Activated B cell treated with CpG ODN at 0.5 μM for 24 hours (primary cell): ENCODE data around the gene VCAM1. TPM values are rescaled to one million over a fixed set of nuclear protein-coding genes. Genes with fewer than 3 reads are reported as not detected.

Source experiments
- ATAC-seq: fragments of 200-7000 bp; cut with Tn5 transposase; one replicate; pipeline ENCODE4 v1.10.0; 2021; ENCODE audit warnings: low read depth, mild to moderate bottlenecking, moderate library complexity
- CTCF ChIA-PET: fragments of 350-600 bp; sonication (Branson Sonifier 250); formaldehyde crosslinking; loops from one replicate; lab custom pipeline; 2021; ENCODE audit warnings: antibody characterized with exemption; lab: Charles Lee
- POLR2A ChIA-PET: fragments of 350-600 bp; sonication (Branson Sonifier 250); formaldehyde crosslinking; loops from one replicate; lab custom pipeline; 2021; ENCODE audit warnings: antibody characterized with exemption; lab: Charles Lee
- DNase-seq: peaks from one replicate; pipeline ENCODE4 v3.0.0; 2022
- H3K27ac Mint-ChIP-seq: one replicate; pipeline ENCODE4 v1.8.0; 2020; ENCODE audit warnings: mixed read lengths
- H3K27me3 Mint-ChIP-seq: one replicate; pipeline ENCODE4 v1.8.0; 2021; ENCODE audit warnings: mixed read lengths
- H3K36me3 Mint-ChIP-seq: one replicate; pipeline ENCODE4 v1.8.0; 2021; ENCODE audit warnings: low read depth, mixed read lengths
- H3K4me1 Mint-ChIP-seq: one replicate; pipeline ENCODE4 v1.8.0; 2021; ENCODE audit warnings: mixed read lengths
- H3K4me3 Mint-ChIP-seq: one replicate; pipeline ENCODE4 v1.8.0; 2020; ENCODE audit warnings: mild to moderate bottlenecking, mixed read lengths
- H3K9me3 Mint-ChIP-seq: one replicate; pipeline ENCODE4 v1.8.0; 2020; ENCODE audit warnings: mixed read lengths
- CTCF ChIP-seq: fragments of 200-600 bp; IDR thresholded peaks from one replicate; pipeline ENCODE4 v1.8.0; 2022; ENCODE audit warnings: antibody characterized with exemption, mild to moderate bottlenecking
- intact Hi-C: fragments of 100-400 bp; cut with micrococcal nuclease; formaldehyde crosslinking; loops from one replicate; pipeline ENCODE4 v1.15.1; 2024
- total RNA-seq: library from RNA; stranded (reverse); gene quantifications from 2 replicates; pipeline ENCODE4 v1.2.3, GENCODE V29; 2022

Gene VCAM1
- total RNA-seq, 1 donor from 2014 or later, result not detected

GRCh38 chr1:100769323-100769722 is 49.8 kb downstream of the VCAM1 start:
- no peaks in the 10 kb centered on the region for H3K36me3 Mint-ChIP-seq
- no peak overlapping the region for H3K27ac Mint-ChIP-seq
- H3K27me3 Mint-ChIP-seq, result no peaks in the 10 kb centered on the region
- ChIA-PET POLR2A (no interaction called here), CTCF (no interaction called here)
- intact Hi-C loops, result no loop called here
- ATAC-seq (no peak), DNase-seq (no peak)
- no peaks in the 10 kb centered on the region for H3K4me1 Mint-ChIP-seq
- no peak for TF ChIP-seq CTCF
- H3K9me3 Mint-ChIP-seq, result no peaks in the 10 kb centered on the region
- no peak overlapping the region for H3K4me3 Mint-ChIP-seq

GRCh38 chr1:100769906-100770646 is 50.5 kb downstream of the VCAM1 start:
- H3K36me3 Mint-ChIP-seq, result no peaks in the 10 kb centered on the region
- ChIA-PET CTCF (no interaction called here), POLR2A (no interaction called here)
- TF ChIP-seq CTCF, result no peak
- no peaks in the 10 kb centered on the region for H3K4me1 Mint-ChIP-seq
- intact Hi-C loops, result no loop called here
- DNase-seq, result no peak
- no peak for ATAC-seq
- H3K9me3 Mint-ChIP-seq, result no peaks in the 10 kb centered on the region
- no peak overlapping the region for H3K27ac Mint-ChIP-seq
- no peaks in the 10 kb centered on the region for H3K27me3 Mint-ChIP-seq
- no peak overlapping the region for H3K4me3 Mint-ChIP-seq

- ChIA-PET CTCF (no interaction called here), POLR2A (no interaction called here)
- intact Hi-C loops, result no loop called here
- Mint-ChIP-seq H3K9me3 (no peaks in the 10 kb centered on the region), H3K36me3 (no peaks in the 10 kb centered on the region), H3K4me1 (no peaks in the 10 kb centered on the region), H3K4me3 (no peak overlapping the region), H3K27me3 (no peaks in the 10 kb centered on the region), H3K27ac (no peak overlapping the region)
- no peak for ATAC-seq
- DNase-seq, result no peak
- no peak for TF ChIP-seq CTCF
Measured at GRCh38 chr1:100773444-100773843, 53.9 kb downstream of the VCAM1 start.

GRCh38 chr1:100774370-100774769 is 54.8 kb downstream of the VCAM1 start:
- ATAC-seq, result no peak
- Mint-ChIP-seq H3K9me3 (no peaks in the 10 kb centered on the region), H3K27me3 (no peaks in the 10 kb centered on the region), H3K4me1 (no peaks in the 10 kb centered on the region), H3K4me3 (no peak overlapping the region), H3K27ac (no peak overlapping the region), H3K36me3 (no peaks in the 10 kb centered on the region)
- no peak for DNase-seq
- CTCF ChIA-PET, result no interaction called here
- intact Hi-C loops, result no loop called here
- POLR2A ChIA-PET, result no interaction called here
- TF ChIP-seq CTCF, result no peak

- Mint-ChIP-seq H3K27ac (no peak overlapping the region), H3K4me3 (no peak overlapping the region), H3K4me1 (no peaks in the 10 kb centered on the region), H3K36me3 (no peaks in the 10 kb centered on the region), H3K27me3 (no peaks in the 10 kb centered on the region), H3K9me3 (no peaks in the 10 kb centered on the region)
- intact Hi-C loops, result no loop called here
- no peak for TF ChIP-seq CTCF
- ATAC-seq, result no peak
- CTCF ChIA-PET, result no interaction called here
- POLR2A ChIA-PET, result no interaction called here
- no peak for DNase-seq
Measured at GRCh38 chr1:100775483-100775882, 55.9 kb downstream of the VCAM1 start.
